WTC11 (cell line): ENCODE measurements around the gene PUS1.

Experiments
- CTCF ChIP-seq: fragments of 200-600 bp; IDR thresholded peaks from 2 replicates; pipeline ENCODE4 v1.8.0; 2022; ENCODE audit warnings: antibody characterized with exemption
- FOXP4 ChIP-seq: sonication (generic); formaldehyde crosslinking; IDR thresholded peaks from 2 replicates; pipeline ENCODE4 v1.8.0; 2022; ENCODE audit warnings: mild to moderate bottlenecking, missing genetic modification reagents

GRCh38 chr12:131922772-131923171, 6.3 kb upstream of the PUS1 start:
- no peak for TF ChIP-seq FOXP4
- TF ChIP-seq CTCF, result no peak
